K562 (cell line): ENCODE measurements around the gene SERPINE1. TPM values are rescaled to one million over a fixed set of nuclear protein-coding genes. Genes with fewer than 3 reads are reported as not detected.
A peak's percentile ranks its signal among the peaks of the same experiment; 100 is the strongest.

Experiments
- ARID4B ChIP-seq: sonication (generic); formaldehyde crosslinking; IDR thresholded peaks from 2 replicates; pipeline ENCODE4 v1.8.0; 2022; ENCODE audit warnings: mild to moderate bottlenecking, missing genetic modification reagents
- BCOR ChIP-seq: fragments of 450-650 bp; IDR thresholded peaks from 2 replicates; pipeline ENCODE4 v1.6.1; 2016
- BMI1 ChIP-seq: fragments of 150-350 bp; IDR thresholded peaks from 2 replicates; pipeline ENCODE4 v1.6.1; 2014; ENCODE audit warnings: low read length
- CHD1 ChIP-seq: fragments of 200-600 bp; sonication (generic); IDR thresholded peaks from one replicate; pipeline ENCODE4 v1.6.1; 2012; ENCODE audit warnings: mild to moderate bottlenecking, moderate library complexity, low read length, inconsistent platforms
- CREB1 ChIP-seq, 2 experiments: sonication (generic) in 1 of 2; formaldehyde crosslinking in 1 of 2; IDR thresholded peaks; 2 replicates each; pipeline versions ENCODE4 v1.6.1 to v1.8.0; 2012 to 2022; ENCODE audit warnings: inconsistent platforms in 1 of 2, mild to moderate bottlenecking in 1 of 2, missing genetic modification reagents in 1 of 2, moderate library complexity in 1 of 2
- FUS ChIP-seq: fragments of 200-400 bp; formaldehyde crosslinking; optimal IDR thresholded peaks from 2 replicates; pipeline ENCODE3; 2017; ENCODE audit warnings: low read depth, low read length
- GTF2A2 ChIP-seq: IDR thresholded peaks from 2 replicates; pipeline ENCODE4 v1.6.1; 2016; ENCODE audit warnings: mild to moderate bottlenecking, missing genetic modification characterization, missing compliant biosample characterization
- HMG20A ChIP-seq: fragments of 450-650 bp; formaldehyde crosslinking; conservative IDR thresholded peaks from 2 replicates; pipeline ENCODE4 v1.4.0; 2020; ENCODE audit warnings: mild to moderate bottlenecking, mixed read lengths
- LCOR ChIP-seq: sonication (generic); formaldehyde crosslinking; IDR thresholded peaks from 2 replicates; pipeline ENCODE4 v1.8.0; 2022; ENCODE audit warnings: mild to moderate bottlenecking, missing genetic modification reagents
- MED1 ChIP-seq: sonication (generic); formaldehyde crosslinking; IDR thresholded peaks from 2 replicates; pipeline ENCODE4 v1.8.1; 2023; ENCODE audit warnings: missing genetic modification reagents, borderline replicate concordance
- NFE2L1 ChIP-seq: fragments of 450-650 bp; IDR thresholded peaks from 2 replicates; pipeline ENCODE4 v1.6.1; 2016; ENCODE audit warnings: missing genetic modification characterization, low read depth, mild to moderate bottlenecking, missing compliant biosample characterization, moderate library complexity, borderline replicate concordance
- POLR2AphosphoS2 ChIP-seq: IDR thresholded peaks from 2 replicates; pipeline ENCODE4 v1.6.1; 2012; ENCODE audit warnings: low read length, improper control_type of control experiment
- RBM17 ChIP-seq: fragments of 200-400 bp; formaldehyde crosslinking; IDR thresholded peaks from 2 replicates; pipeline ENCODE4 v1.6.1; 2017; ENCODE audit warnings: low read depth, mild to moderate bottlenecking, low read length, borderline replicate concordance
- TFE3 ChIP-seq: fragments of 450-650 bp; formaldehyde crosslinking; IDR thresholded peaks from 2 replicates; pipeline ENCODE4 v1.4.0; 2020; ENCODE audit warnings: mild to moderate bottlenecking, mixed read lengths
- THAP7 ChIP-seq: fragments of 250-450 bp; sonication (Bioruptor Pico); IDR thresholded peaks from 2 replicates; pipeline ENCODE4 v1.5.0; 2021
- XRCC3 ChIP-seq: fragments of 450-650 bp; IDR thresholded peaks from 2 replicates; pipeline ENCODE4 v1.6.1; 2017; ENCODE audit warnings: mild to moderate bottlenecking, moderate library complexity
- ZC3H4 ChIP-seq: sonication (generic); formaldehyde crosslinking; IDR thresholded peaks from 2 replicates; pipeline ENCODE4 v1.9.0; 2021; ENCODE audit warnings: missing genetic modification reagents, borderline replicate concordance
- ZNF165 ChIP-seq: fragments of 250-450 bp; sonication (Bioruptor Pico); IDR thresholded peaks from 2 replicates; pipeline ENCODE4 v1.4.0; 2020; ENCODE audit warnings: borderline replicate concordance
- ZNF23 ChIP-seq: fragments of 250-450 bp; sonication (Bioruptor Pico); IDR thresholded peaks from 2 replicates; pipeline ENCODE4 v1.4.0; 2020; ENCODE audit warnings: mild to moderate bottlenecking
- ZNF280A ChIP-seq: fragments of 450-650 bp; IDR thresholded peaks from 2 replicates; pipeline ENCODE4 v1.6.1; 2018; ENCODE audit warnings: mild to moderate bottlenecking, low read depth; ENCODE audit not compliant: partially characterized antibody
- ZNF766 ChIP-seq: fragments of 200-800 bp; sonication (Bioruptor generic); conservative IDR thresholded peaks from 2 replicates; pipeline ENCODE4 v1.6.1; 2016; ENCODE audit warnings: missing genetic modification characterization, missing compliant biosample characterization
- polyA plus RNA-seq, 8 experiments: library from polyadenylated mRNA; depleted of rRNA in 4 of 8; stranded (reverse) in 5 of 8; unstranded in 3 of 8; fragments of >200 nt; fragmentation: Nextera tagmentation in 2 of 8; fragmentation: Illumina TruSeq in 1 of 8; extraction: Ambion mirVana in 2 of 8; extraction: Trizol in 1 of 8; gene quantifications; 2 replicates each; pipeline versions ENCODE4 v1.2.1 to v1.2.3, GENCODE V29; 2011 to 2014; ENCODE audit warnings: inconsistent platforms in 1 of 8, missing spikeins in 1 of 8
- total RNA-seq, 7 experiments: library from RNA; depleted of rRNA in 6 of 7; stranded (reverse); fragments of >200 nt in 6 of 7; fragmentation: Illumina TruSeq in 2 of 7; extraction: Trizol in 2 of 7; gene quantifications; 2 replicates each; pipeline versions ENCODE4 v1.2.1 to v1.2.3, GENCODE V29; 2011 to 2021; ENCODE audit warnings: low replicate concordance in 1 of 7

The SERPINE1 gene
- total and polyA plus RNA-seq, 9 of the 15 experiments (the other 6 are each of a cell fraction or from before 2014, with no cell fraction given) = 0.22 to 4.8 (median 0.91) TPM

GRCh38 chr7:101169838-101170551, 43.1 kb downstream of the SERPINE1 start (continued):
- TF ChIP-seq ARID4B (CRISPR knock-in tag) (no peak), LCOR (CRISPR knock-in tag) (peak; percentile 61; the same call in 1 of the 2 replicates), BCOR (peak; percentile 49), ZNF23 (no peak), RBM17 (no peak), GTF2A2 (no peak), ZC3H4 (no peak), FUS (no peak), XRCC3 (no peak), NFE2L1 (tag) (no peak), CHD1 (no peak), MED1 (CRISPR knock-in tag) (no peak), POLR2AphosphoS2 (no peak), ZNF766 (CRISPR knock-in tag) (no peak), CREB1 (IDR thresholded peaks at IDR 0.05) (peak; percentile 37; the same call in 1 of the 2 replicates), CREB1 (CRISPR knock-in tag; IDR thresholded peaks at IDR 0.05) (peak; percentile 65; the same call in 1 of the 2 replicates), THAP7 (CRISPR knock-in tag) (no peak), BMI1 (no peak), ZNF165 (no peak), HMG20A (CRISPR knock-in tag) (no peak), TFE3 (CRISPR knock-in tag) (no peak), ZNF280A (no peak)
